GM12878 (cell line): ENCODE measurements around the gene PHC3. TPM values are rescaled to one million over a fixed set of nuclear protein-coding genes. Genes with fewer than 3 reads are reported as not detected.

Experiments used
- ATAC-seq: fragments of 200-7000 bp; cut with Tn5 transposase; 3 replicates; pipeline ENCODE4 v1.9.1; 2020; ENCODE audit warnings: mild to moderate bottlenecking, moderate library complexity
- BruUV-seq: library from RNA; stranded (reverse); fragments of 400-500 nt; replicated peaks from 2 replicates; lab custom pipeline; 2021; lab: Mats Ljungman, UMichigan
- CTCF ChIA-PET: fragments of 300-600 bp; sonication (Branson Sonifier 250); formaldehyde crosslinking; extraction: SDS; loops from one replicate; lab custom pipeline; 2021; ENCODE audit warnings: inconsistent platforms; lab: Yijun Ruan, JAX
- POLR2A ChIA-PET: fragments of 350-600 bp; formaldehyde crosslinking; extraction: SDS; loops from one replicate; lab custom pipeline; 2021; ENCODE audit warnings: inconsistent platforms; lab: Charles Lee
- RAD21 ChIA-PET: fragments of 300-600 bp; sonication (Branson Sonifier 250); formaldehyde crosslinking; loops from one replicate; lab custom pipeline; 2023; ENCODE audit warnings: antibody characterized with exemption; ENCODE audit not compliant: unreplicated experiment; lab: Charles Lee
- SMC1A ChIA-PET: fragments of 300-600 bp; sonication (Branson Sonifier 250); formaldehyde crosslinking; loops from one replicate; lab custom pipeline; 2023; ENCODE audit not compliant: unreplicated experiment, uncharacterized antibody; lab: Charles Lee
- DNase-seq: peaks from one replicate; pipeline ENCODE4 v3.0.0-alpha.2; 2011; ENCODE audit warnings: low read depth, low spot score
- FAIRE-seq: peaks from 3 replicates; lab custom pipeline; 2011; peaks lifted over from hg19 to GRCh38; lab: Jason Lieb, UNC
- H2AFZ ChIP-seq: 2 replicates; pipeline ENCODE4 v1.6.0; 2011; ENCODE audit warnings: low read depth, low read length, control low read depth; ENCODE audit not compliant: control insufficient read depth
- H3K27ac ChIP-seq: 2 replicates; pipeline ENCODE4 v1.5.1; 2011; ENCODE audit warnings: control low read depth; ENCODE audit not compliant: control insufficient read depth, insufficient read depth
- H3K27me3 ChIP-seq, 2 experiments: replicated peaks in 1 of 2; 2 replicates each; pipeline versions ENCODE4 v1.6.0 to v1.6.1; 2011; ENCODE audit warnings: low read length in 1 of 2; ENCODE audit not compliant: control insufficient read depth in 2 of 2, insufficient read depth in 2 of 2
- H3K36me3 ChIP-seq, 2 experiments: 2 replicates each; pipeline ENCODE4 v1.5.1; 2011; ENCODE audit warnings: low read length in 1 of 2; ENCODE audit not compliant: control insufficient read depth in 2 of 2, insufficient read depth in 2 of 2
- H3K4me1 ChIP-seq: 2 replicates; pipeline ENCODE4 v1.6.1; 2011; ENCODE audit warnings: mild to moderate bottlenecking, low read length, moderate library complexity, mixed read lengths; ENCODE audit not compliant: control insufficient read depth, insufficient read depth
- H3K4me2 ChIP-seq: 2 replicates; pipeline ENCODE4 v1.6.0; 2011; ENCODE audit warnings: control low read depth; ENCODE audit not compliant: control insufficient read depth, insufficient read depth
- H3K4me3 ChIP-seq: fragments of 200-600 bp; sonication (generic); 2 replicates; pipeline ENCODE4 v1.5.1; 2016
- H3K79me2 ChIP-seq: 2 replicates; pipeline ENCODE4 v1.6.0; 2011; ENCODE audit warnings: low read length; ENCODE audit not compliant: control insufficient read depth, insufficient read depth
- H3K9ac ChIP-seq: 2 replicates; pipeline ENCODE4 v1.8.0; 2011; ENCODE audit warnings: low read length, control low read depth, mixed read lengths; ENCODE audit not compliant: control insufficient read depth, insufficient read depth
- H3K9me3 ChIP-seq: replicated peaks from 3 replicates; pipeline ENCODE4 v1.5.1; 2011; ENCODE audit warnings: mild to moderate bottlenecking, low read length; ENCODE audit not compliant: control insufficient read depth, insufficient read depth
- H4K20me1 ChIP-seq: 2 replicates; pipeline ENCODE4 v1.6.0; 2011; ENCODE audit not compliant: control insufficient read depth, insufficient read depth
- CBX5 ChIP-seq: sonication (generic); IDR thresholded peaks from 2 replicates; pipeline ENCODE4 v1.6.1; 2016; ENCODE audit warnings: low read depth, moderate library complexity, mild to moderate bottlenecking, inconsistent platforms
- LARP7 ChIP-seq: fragments of 450-650 bp; IDR thresholded peaks from 2 replicates; pipeline ENCODE4 v1.6.1; 2017; ENCODE audit warnings: mild to moderate bottlenecking
- NFIC ChIP-seq: IDR thresholded peaks from 2 replicates; pipeline ENCODE4 v1.6.1; 2012; ENCODE audit warnings: low read depth, mild to moderate bottlenecking, inconsistent platforms, low read length, moderate library complexity
- RAD51 ChIP-seq: fragments of 450-650 bp; IDR thresholded peaks from 2 replicates; pipeline ENCODE4 v1.6.1; 2016; ENCODE audit warnings: moderate library complexity, mild to moderate bottlenecking, inconsistent platforms
- SREBF1 ChIP-seq: IDR thresholded peaks from 2 replicates; pipeline ENCODE4 v1.6.1; 2012; ENCODE audit warnings: mild to moderate bottlenecking, low read length
- TARDBP ChIP-seq: IDR thresholded peaks from 2 replicates; pipeline ENCODE4 v1.6.1; 2016; ENCODE audit warnings: borderline replicate concordance
- in situ Hi-C: fragments of 300-500 bp; cut with MboI; formaldehyde crosslinking; loops from 9 replicates; pipeline ENCODE4 v1.14.3; 2018; ENCODE audit warnings: mixed read lengths
- intact Hi-C: fragments of 100-400 bp; cut with micrococcal nuclease; formaldehyde crosslinking; loops from one replicate; pipeline ENCODE4 v1.14.2; 2022; ENCODE audit not compliant: unreplicated experiment
- polyA plus RNA-seq, 11 experiments: library from polyadenylated mRNA; depleted of rRNA in 4 of 11; unstranded in 6 of 11; stranded (reverse) in 5 of 11; fragments of >200 nt; fragmentation: Nextera tagmentation in 4 of 11; fragmentation: Illumina TruSeq in 1 of 11; extraction: Ambion mirVana in 4 of 11; extraction: Trizol in 1 of 11; gene quantifications; 1 replicate in 1 of 11; 2 replicates in 10 of 11; pipeline versions ENCODE4 v1.2.1 to v1.2.3, GENCODE V29; 2011 to 2016; ENCODE audit warnings: inconsistent platforms in 2 of 11, missing spikeins in 2 of 11, low read depth in 1 of 11
- total RNA-seq, 4 experiments: library from RNA; depleted of rRNA in 3 of 4; stranded (reverse); fragments of >200 nt in 3 of 4; fragmentation: Illumina TruSeq in 1 of 4; extraction: Trizol in 1 of 4; gene quantifications; 2 replicates each; pipeline versions ENCODE4 v1.2.1 to v1.2.3, GENCODE V29; 2013 to 2021
- TF ChIP-seq, protein P1 (sequence below): fragments of 150-350 bp; IDR thresholded peaks from 2 replicates; pipeline ENCODE4 v1.6.1; 2014; ENCODE audit warnings: mild to moderate bottlenecking, low read depth, low read length
- TF ChIP-seq, protein P2 (sequence below): IDR thresholded peaks from 2 replicates; pipeline ENCODE4 v1.6.1; 2011; ENCODE audit warnings: mild to moderate bottlenecking, low read depth, low read length, moderate library complexity; ENCODE audit not compliant: insufficient replicate concordance

The PHC3 gene
- total and polyA plus RNA-seq, 10 of the 15 experiments (the other 5 are each of a cell fraction or from before 2014, with no cell fraction given): 3.3 to 62.3 (median 22.1) TPM

DNA sequence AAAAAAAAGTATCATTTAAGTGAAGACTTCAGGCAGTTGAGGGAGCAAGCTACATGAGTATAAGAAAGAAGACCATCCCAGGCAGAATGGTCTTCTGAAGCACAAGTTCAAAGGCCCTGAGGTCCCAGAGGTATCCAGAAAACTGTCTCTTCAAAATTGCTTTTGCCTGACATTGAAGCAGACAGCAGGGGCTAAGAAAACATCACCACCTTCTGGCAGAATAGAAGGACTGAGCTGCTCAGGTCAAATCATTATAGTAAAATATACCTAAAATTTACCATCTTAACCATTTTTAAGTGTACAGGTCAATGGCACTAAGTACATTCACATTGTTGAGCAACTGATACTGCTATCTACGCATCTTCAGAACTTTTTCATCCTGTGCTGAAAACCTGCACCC, 127.3 kb downstream of the PHC3 start (continued):
- TF ChIP-seq, protein P1, sequence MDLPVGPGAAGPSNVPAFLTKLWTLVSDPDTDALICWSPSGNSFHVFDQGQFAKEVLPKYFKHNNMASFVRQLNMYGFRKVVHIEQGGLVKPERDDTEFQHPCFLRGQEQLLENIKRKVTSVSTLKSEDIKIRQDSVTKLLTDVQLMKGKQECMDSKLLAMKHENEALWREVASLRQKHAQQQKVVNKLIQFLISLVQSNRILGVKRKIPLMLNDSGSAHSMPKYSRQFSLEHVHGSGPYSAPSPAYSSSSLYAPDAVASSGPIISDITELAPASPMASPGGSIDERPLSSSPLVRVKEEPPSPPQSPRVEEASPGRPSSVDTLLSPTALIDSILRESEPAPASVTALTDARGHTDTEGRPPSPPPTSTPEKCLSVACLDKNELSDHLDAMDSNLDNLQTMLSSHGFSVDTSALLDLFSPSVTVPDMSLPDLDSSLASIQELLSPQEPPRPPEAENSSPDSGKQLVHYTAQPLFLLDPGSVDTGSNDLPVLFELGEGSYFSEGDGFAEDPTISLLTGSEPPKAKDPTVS: no peak
- TF ChIP-seq, protein P2, sequence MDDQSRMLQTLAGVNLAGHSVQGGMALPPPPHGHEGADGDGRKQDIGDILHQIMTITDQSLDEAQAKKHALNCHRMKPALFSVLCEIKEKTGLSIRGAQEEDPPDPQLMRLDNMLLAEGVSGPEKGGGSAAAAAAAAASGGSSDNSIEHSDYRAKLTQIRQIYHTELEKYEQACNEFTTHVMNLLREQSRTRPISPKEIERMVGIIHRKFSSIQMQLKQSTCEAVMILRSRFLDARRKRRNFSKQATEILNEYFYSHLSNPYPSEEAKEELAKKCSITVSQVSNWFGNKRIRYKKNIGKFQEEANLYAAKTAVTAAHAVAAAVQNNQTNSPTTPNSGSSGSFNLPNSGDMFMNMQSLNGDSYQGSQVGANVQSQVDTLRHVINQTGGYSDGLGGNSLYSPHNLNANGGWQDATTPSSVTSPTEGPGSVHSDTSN: no peak
- no peak for TF ChIP-seq LARP7
- no peak for TF ChIP-seq CBX5
- TF ChIP-seq TARDBP: no peak
- TF ChIP-seq SREBF1: no peak

DNA sequence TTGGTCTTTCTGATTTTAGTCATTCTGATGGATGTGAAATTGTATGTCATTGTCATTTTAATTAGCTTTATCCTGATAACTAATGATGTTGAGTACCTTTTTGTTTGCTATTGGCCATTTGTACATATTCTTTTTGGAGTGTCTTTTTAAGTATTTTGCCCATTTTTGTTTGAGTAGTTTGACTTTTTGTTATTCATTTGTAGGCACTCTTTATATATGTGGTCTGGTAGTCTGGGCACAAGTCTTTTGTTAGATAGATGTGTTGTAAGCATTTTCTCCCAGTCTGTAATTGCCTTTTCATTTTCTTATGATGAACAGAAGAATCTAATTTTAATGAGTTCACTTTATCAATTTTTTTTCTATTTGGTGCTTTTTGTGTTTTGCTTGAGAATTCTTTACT, 129.1 kb downstream of the PHC3 start:
- Histone ChIP-seq H3K79me2 (peaks cover 69% of the 10 kb centered on the region), H4K20me1 (no peaks in the 10 kb centered on the region), H3K9me3 (peaks cover 3% of the 10 kb centered on the region), H3K27ac (no peak overlapping the region), H3K4me3 (no peak overlapping the region), H3K4me1 (peaks cover 26% of the 10 kb centered on the region), H3K27me3 (peaks cover 0 to 3% of the 10 kb centered on the region in 2 experiments; a peak in 2 of 4 replicates), H3K36me3 (peaks cover 0 to 16% of the 10 kb centered on the region in 2 experiments; a peak in 1 of 4 replicates), H2AFZ (no peak overlapping the region), H3K4me2 (no peak overlapping the region), H3K9ac (no peak overlapping the region)
- BruUV-seq: no TSS peak
- intact Hi-C loops: loop anchor here (5.0 kb wide), 1 partner anchor 290 kb away; no protein-coding TSS in a partner anchor
- no peak for FAIRE-seq
- ChIA-PET POLR2A (no interaction called here), SMC1A (interaction anchor here (0.9 to 2.6 kb wide), 6 partner anchors 7 to 190 kb away, joined by 3 to 16 read pairs (median 6); partner anchors contain the start of gene SEC62), CTCF (interaction anchor here (0.6 to 4.6 kb wide), 10 partner anchors 18 to 289 kb away, joined by 3 to 65 read pairs (median 4); no protein-coding TSS in a partner anchor), RAD21 (interaction anchor here (1.0 kb wide), 1 partner anchor 102 kb away, joined by 3 read pairs; no protein-coding TSS in a partner anchor)
- ATAC-seq: no peak
- in situ Hi-C loops: loop anchor here (10.0 kb wide), 2 partner anchors 188 to 582 kb away; partner anchors contain the start of gene LRRC31
- DNase-seq: no peak
- TF ChIP-seq NFIC (no peak), RAD51 (no peak)
